GOT3 (cell line): ENCODE measurements around the gene FANCC.

Experiments
- DNase-seq: peaks from one replicate; lab custom pipeline; 2025; ENCODE audit warnings: mixed read lengths; lab: John Stamatoyannopoulos, UW

Gene FANCC

DNA sequence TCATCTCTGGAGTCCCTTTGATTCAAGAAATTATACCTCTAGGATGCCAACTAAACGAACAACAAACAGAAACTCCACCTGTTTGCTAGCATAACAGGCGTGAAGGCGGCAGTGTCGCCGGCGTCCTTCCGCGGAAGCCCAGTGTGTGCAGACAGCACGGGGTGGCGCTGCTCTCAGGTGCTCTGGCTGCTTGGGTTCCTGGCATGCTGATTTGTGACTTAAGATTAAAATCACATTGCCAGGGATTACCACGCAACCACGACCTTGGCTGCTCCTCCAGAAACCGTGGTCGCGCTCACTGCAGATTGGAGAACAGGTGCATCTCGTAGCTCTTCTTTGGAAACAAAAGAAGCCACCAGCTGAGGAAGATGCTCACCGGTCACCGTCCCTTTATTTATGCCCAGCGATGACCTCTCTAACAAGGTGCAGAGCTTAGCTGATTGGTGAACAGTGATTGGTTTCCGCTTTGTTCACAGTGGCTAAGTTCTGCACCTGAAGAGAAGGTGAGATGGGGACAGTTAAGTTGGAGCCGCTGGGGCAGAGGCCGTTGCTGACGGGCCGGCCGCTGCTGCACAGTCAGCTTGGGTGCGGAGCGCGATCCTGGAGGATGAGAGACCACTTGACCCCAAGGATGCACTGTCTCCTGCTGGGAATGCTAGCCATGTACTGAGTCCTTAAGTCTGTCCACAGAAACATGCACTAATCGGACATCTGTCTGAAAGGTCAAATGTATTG, 232.3 kb downstream of the FANCC start:
- no peak for DNase-seq

DNA sequence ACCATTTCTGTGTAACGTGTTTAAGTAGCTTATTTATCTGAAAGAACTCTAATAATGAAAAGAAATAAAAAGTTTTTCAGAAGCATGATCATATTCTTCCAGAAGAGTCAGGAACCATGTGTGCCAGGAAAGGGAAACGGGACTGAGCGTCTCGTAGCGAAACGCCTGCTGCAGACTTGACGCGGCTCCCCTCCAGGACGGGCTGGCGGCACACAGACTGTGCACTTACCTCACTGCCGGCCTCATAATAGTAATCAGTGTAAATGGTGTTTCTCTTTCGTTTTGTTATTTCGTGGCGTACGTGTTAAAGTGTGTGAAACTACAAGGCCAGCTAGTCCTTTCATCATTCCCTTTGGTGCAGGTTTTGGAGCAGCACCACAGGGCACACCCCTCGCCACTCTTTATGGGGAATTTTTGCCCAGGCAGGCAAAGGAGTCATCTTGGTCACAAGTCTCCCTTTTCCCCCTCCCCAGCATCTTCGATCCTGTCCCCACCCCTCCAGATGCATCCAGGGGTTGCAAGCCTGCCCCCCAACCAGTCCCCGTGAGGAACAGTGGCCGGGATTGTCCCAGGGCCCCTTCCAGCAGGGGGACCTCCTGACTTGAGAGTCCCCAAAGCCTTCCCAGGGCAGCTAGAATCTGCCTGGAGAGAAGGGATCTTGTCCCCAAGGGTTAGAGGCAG, 233.1 kb downstream of the FANCC start:
- DNase-seq = no peak

GRCh38 chr9:95083086-95083768, 234.3 kb downstream of the FANCC start:
- DNase-seq = no peak

GRCh38 chr9:95082401-95083084, 235.0 kb downstream of the FANCC start:
- DNase-seq = no peak

- no peak for DNase-seq
These were observed 235.5 kb downstream of the FANCC start for GRCh38 chr9:95081998-95082397.

- DNase-seq = no peak
These were observed 236.4 kb downstream of the FANCC start for GRCh38 chr9:95080961-95081647.

- no peak for DNase-seq
These were observed 238.0 kb downstream of the FANCC start for GRCh38 chr9:95079461-95079860.

- no peak for DNase-seq
These were observed 238.6 kb downstream of the FANCC start for GRCh38 chr9:95078939-95079338.

DNA sequence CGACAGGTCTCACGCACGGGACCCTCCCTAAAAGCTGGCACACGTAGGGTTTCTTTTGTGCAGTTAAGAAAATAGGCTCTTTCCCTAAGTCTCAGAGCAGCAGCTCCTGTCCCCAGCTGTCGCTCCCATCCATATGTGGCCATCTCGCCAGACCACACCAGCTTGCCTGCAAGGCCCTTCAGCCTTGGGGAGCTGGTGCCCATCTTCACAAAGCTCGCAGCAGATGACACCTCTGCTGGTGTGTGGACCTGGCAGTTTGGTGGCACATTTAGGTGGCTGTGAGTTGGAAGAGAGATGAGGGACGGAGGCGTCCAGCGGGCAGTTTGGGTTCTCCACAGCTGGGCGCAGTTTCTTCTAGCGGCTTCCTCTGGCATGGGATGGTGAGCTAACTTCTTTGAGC, 239.0 kb downstream of the FANCC start:
- DNase-seq = no peak

GRCh38 chr9:95077766-95078370, 239.6 kb downstream of the FANCC start:
- no peak for DNase-seq

GRCh38 chr9:95077053-95077765, 240.3 kb downstream of the FANCC start:
- DNase-seq = no peak

- no peak for DNase-seq
These were observed 240.8 kb downstream of the FANCC start for GRCh38 chr9:95076696-95077052.

- no peak for DNase-seq
These were observed 241.8 kb downstream of the FANCC start for GRCh38 chr9:95075700-95076099.

DNA sequence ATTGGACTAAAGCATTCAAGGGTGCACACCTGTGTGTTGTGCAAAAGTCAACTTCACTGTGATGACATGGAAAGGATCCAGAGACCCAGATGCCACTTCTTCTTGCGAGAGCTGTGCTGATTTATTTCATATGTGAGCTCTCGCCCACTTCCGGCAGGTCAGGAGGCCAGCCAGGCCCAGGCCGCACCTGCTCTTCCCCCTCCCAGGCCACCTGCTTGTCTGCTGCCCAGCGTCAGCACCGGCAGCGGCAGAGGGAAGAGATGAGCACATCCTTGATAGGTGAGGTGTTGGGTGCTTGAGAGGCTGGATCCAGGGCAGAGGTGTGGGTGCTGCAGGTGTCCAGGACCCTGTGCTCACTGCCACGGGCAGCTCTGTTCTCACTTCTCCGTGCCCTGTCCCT, 242.9 kb downstream of the FANCC start:
- DNase-seq = no peak

GRCh38 chr9:95073918-95074317, 243.6 kb downstream of the FANCC start:
- DNase-seq = no peak

GRCh38 chr9:95073042-95073607, 244.4 kb downstream of the FANCC start:
- no peak for DNase-seq

- DNase-seq = no peak
These were observed 245.6 kb downstream of the FANCC start for GRCh38 chr9:95071925-95072324.

DNA sequence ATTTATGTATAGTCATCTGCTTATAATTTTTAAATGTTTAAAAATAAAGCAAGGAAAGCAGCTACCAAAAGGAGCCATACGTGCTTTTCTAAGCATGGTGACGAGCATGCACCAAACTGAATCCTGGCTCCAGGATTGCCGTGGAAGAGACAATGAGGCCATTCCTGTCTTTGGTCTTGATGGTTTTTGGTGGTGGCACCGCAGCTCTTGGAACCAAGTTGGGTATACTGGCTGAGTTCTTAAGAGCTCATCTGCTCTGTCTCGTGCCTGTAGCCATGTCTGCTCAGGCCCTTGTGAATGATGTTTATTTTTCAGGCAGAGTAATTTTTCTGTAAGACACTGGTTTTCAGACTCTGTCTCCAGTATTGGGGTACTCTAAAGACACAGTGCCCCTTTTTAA, 246.1 kb downstream of the FANCC start:
- DNase-seq = no peak

- DNase-seq = no peak
These were observed 246.9 kb downstream of the FANCC start for GRCh38 chr9:95070549-95071021.

GRCh38 chr9:95067897-95068296, 249.6 kb downstream of the FANCC start:
- DNase-seq = no peak
